Endothelial cell of umbilical vein (primary cell): Measurements from ENCODE around the gene ANKIB1.

Experiments
- TF ChIP-seq, protein P1 (sequence below): IDR thresholded peaks from 2 replicates; pipeline ENCODE4 v1.6.1; 2011; ENCODE audit not compliant: insufficient read depth, insufficient read length
- TF ChIP-seq, protein P2 (sequence below), 2 donors: IDR thresholded peaks; 1 replicate in 1 of 2; 2 replicates in 1 of 2; pipeline ENCODE4 v1.5.1; 2011; ENCODE audit warnings: low read length in 2 of 2, mild to moderate bottlenecking in 2 of 2, moderate library complexity in 2 of 2, control low read depth in 1 of 2, inconsistent platforms in 1 of 2, low read depth in 1 of 2; ENCODE audit not compliant: insufficient read depth in 1 of 2; ENCODE audit errors: extremely low read depth in 1 of 2

- TF ChIP-seq, protein P1, sequence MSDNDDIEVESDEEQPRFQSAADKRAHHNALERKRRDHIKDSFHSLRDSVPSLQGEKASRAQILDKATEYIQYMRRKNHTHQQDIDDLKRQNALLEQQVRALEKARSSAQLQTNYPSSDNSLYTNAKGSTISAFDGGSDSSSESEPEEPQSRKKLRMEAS, result no peak
- TF ChIP-seq, protein P2, sequence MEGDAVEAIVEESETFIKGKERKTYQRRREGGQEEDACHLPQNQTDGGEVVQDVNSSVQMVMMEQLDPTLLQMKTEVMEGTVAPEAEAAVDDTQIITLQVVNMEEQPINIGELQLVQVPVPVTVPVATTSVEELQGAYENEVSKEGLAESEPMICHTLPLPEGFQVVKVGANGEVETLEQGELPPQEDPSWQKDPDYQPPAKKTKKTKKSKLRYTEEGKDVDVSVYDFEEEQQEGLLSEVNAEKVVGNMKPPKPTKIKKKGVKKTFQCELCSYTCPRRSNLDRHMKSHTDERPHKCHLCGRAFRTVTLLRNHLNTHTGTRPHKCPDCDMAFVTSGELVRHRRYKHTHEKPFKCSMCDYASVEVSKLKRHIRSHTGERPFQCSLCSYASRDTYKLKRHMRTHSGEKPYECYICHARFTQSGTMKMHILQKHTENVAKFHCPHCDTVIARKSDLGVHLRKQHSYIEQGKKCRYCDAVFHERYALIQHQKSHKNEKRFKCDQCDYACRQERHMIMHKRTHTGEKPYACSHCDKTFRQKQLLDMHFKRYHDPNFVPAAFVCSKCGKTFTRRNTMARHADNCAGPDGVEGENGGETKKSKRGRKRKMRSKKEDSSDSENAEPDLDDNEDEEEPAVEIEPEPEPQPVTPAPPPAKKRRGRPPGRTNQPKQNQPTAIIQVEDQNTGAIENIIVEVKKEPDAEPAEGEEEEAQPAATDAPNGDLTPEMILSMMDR (IDR thresholded peaks at IDR 0.05; ENCODE audit: extremely low read depth in 1 of 2, insufficient read depth in 1 of 2, low read depth in 1 of 2, low read length in 2 of 2), result no peak
Observed at GRCh38 chr7:92226981-92227380, 18.8 kb upstream of the ANKIB1 start.
